CD14-positive monocyte (primary cell): ENCODE measurements around the gene LIF. TPM values are rescaled to one million over a fixed set of nuclear protein-coding genes. Genes with fewer than 3 reads are reported as not detected.

Experiments
- DNase-seq, 3 donors: peaks; one replicate each; pipeline ENCODE4 v3.0.0-alpha.2; 2011 to 2022
- H2AFZ ChIP-seq: 2 replicates; pipeline ENCODE4 v1.6.0; 2012; ENCODE audit warnings: mild to moderate bottlenecking, low read depth, low read length, inconsistent platforms; ENCODE audit not compliant: insufficient read depth, poor library complexity, severe bottlenecking
- H3K27ac ChIP-seq, 2 donors: 1 replicate in 1 of 2; 2 replicates in 1 of 2; pipeline ENCODE4 v1.5.1; 2012 to 2013; ENCODE audit warnings: low read length in 2 of 2, control low read depth in 1 of 2, inconsistent platforms in 1 of 2, low read depth in 1 of 2, mild to moderate bottlenecking in 1 of 2
- H3K27me3 ChIP-seq, 2 donors: one replicate each; pipeline versions ENCODE4 v1.6.0 to v1.6.1; 2011 to 2013; ENCODE audit warnings: low read length in 2 of 2; ENCODE audit not compliant: control insufficient read depth in 2 of 2, insufficient read depth in 2 of 2
- H3K36me3 ChIP-seq, 2 donors: replicated peaks in 1 of 2; 1 replicate in 1 of 2; 2 replicates in 1 of 2; pipeline versions ENCODE4 v1.5.1 to v1.6.1; 2012 to 2013; ENCODE audit warnings: low read length in 2 of 2, control low read depth in 1 of 2, inconsistent platforms in 1 of 2, mild to moderate bottlenecking in 1 of 2; ENCODE audit not compliant: insufficient read depth in 2 of 2, control insufficient read depth in 1 of 2
- H3K4me1 ChIP-seq, 2 donors: 1 replicate in 1 of 2; 2 replicates in 1 of 2; pipeline versions ENCODE4 v1.5.1 to v1.6.1; 2012 to 2013; ENCODE audit warnings: low read length in 2 of 2, control low read depth in 1 of 2, inconsistent platforms in 1 of 2, mild to moderate bottlenecking in 1 of 2, moderate library complexity in 1 of 2; ENCODE audit not compliant: insufficient read depth in 2 of 2, control insufficient read depth in 1 of 2
- H3K4me2 ChIP-seq: replicated peaks from 2 replicates; pipeline ENCODE3; 2012; ENCODE audit warnings: low read length, moderate library complexity, mild to moderate bottlenecking; ENCODE audit not compliant: poor library complexity, severe bottlenecking; ENCODE audit errors: extremely low read depth
- H3K4me3 ChIP-seq, 3 experiments: fragments of 200-600 bp in 1 of 3; sonication (generic) in 1 of 3; replicated peaks in 1 of 3; 1 replicate in 2 of 3; 2 replicates in 1 of 3; pipeline ENCODE4 v1.5.1; 2011 to 2013; ENCODE audit warnings: low read length in 3 of 3, mild to moderate bottlenecking in 3 of 3, control low read depth in 2 of 3, low read depth in 2 of 3, inconsistent platforms in 1 of 3, moderate library complexity in 1 of 3
- H3K79me2 ChIP-seq: 2 replicates; pipeline ENCODE4 v1.6.0; 2012; ENCODE audit warnings: mild to moderate bottlenecking, control low read depth, inconsistent platforms, low read length, moderate library complexity; ENCODE audit not compliant: insufficient read depth
- H3K9ac ChIP-seq: 2 replicates; pipeline ENCODE4 v1.6.0; 2017; ENCODE audit warnings: low read length, mild to moderate bottlenecking; ENCODE audit not compliant: insufficient read depth, poor library complexity, severe bottlenecking
- H3K9me3 ChIP-seq, 2 donors: replicated peaks in 1 of 2; 1 replicate in 1 of 2; 2 replicates in 1 of 2; pipeline versions ENCODE4 v1.5.1 to v1.6.1; 2012 to 2013; ENCODE audit warnings: low read length in 2 of 2, control low read depth in 1 of 2; ENCODE audit not compliant: control insufficient read depth in 1 of 2, insufficient read depth in 1 of 2
- H4K20me1 ChIP-seq: 2 replicates; pipeline ENCODE4 v1.6.0; 2012; ENCODE audit warnings: mild to moderate bottlenecking, low read length, control low read depth, moderate library complexity; ENCODE audit not compliant: insufficient read depth
- H3K27ac Mint-ChIP-seq, 7 donors: one replicate each; pipeline ENCODE4 v1.8.0; 2020; ENCODE audit warnings: mild to moderate bottlenecking in 7 of 7, mixed read lengths in 7 of 7, moderate library complexity in 6 of 7, inconsistent platforms in 2 of 7
- H3K27me3 Mint-ChIP-seq, 3 donors: one replicate each; pipeline ENCODE4 v1.8.0; 2021 to 2022; ENCODE audit warnings: low read depth in 3 of 3, mild to moderate bottlenecking in 3 of 3, mixed read lengths in 3 of 3, moderate library complexity in 3 of 3, inconsistent platforms in 1 of 3
- H3K36me3 Mint-ChIP-seq, 2 donors: one replicate each; pipeline ENCODE4 v1.8.0; 2020; ENCODE audit warnings: mixed read lengths in 2 of 2, inconsistent platforms in 1 of 2, mild to moderate bottlenecking in 1 of 2
- H3K4me1 Mint-ChIP-seq: one replicate; pipeline ENCODE4 v1.8.0; 2020; ENCODE audit warnings: mild to moderate bottlenecking, mixed read lengths
- H3K4me3 Mint-ChIP-seq, 2 donors: one replicate each; pipeline ENCODE4 v1.8.0; 2020; ENCODE audit warnings: mild to moderate bottlenecking in 2 of 2, mixed read lengths in 2 of 2, moderate library complexity in 1 of 2
- H3K9me3 Mint-ChIP-seq, 7 donors: one replicate each; pipeline ENCODE4 v1.8.0; 2020 to 2022; ENCODE audit warnings: mixed read lengths in 7 of 7, mild to moderate bottlenecking in 6 of 7, moderate library complexity in 6 of 7, inconsistent platforms in 2 of 7
- CTCF ChIP-seq: fragments of 200-600 bp; IDR thresholded peaks from one replicate; pipeline ENCODE4 v1.8.0; 2022; ENCODE audit warnings: antibody characterized with exemption, mild to moderate bottlenecking
- WGBS: methylation state at CpG from one replicate; pipeline ENCODE4 v1.1.5; 2013; ENCODE audit warnings: missing lambda C conversion rate; ENCODE audit not compliant: insufficient coverage; 5-methylcytosine and 5-hydroxymethylcytosine counted together
- intact Hi-C, 2 donors: fragments of 100-400 bp; cut with micrococcal nuclease; formaldehyde crosslinking; loops; one replicate each; pipeline versions ENCODE4 v1.15.0 to v1.15.1; 2023
- polyA plus RNA-seq, 3 donors: library from polyadenylated mRNA; depleted of rRNA in 1 of 3; unstranded in 2 of 3; stranded (reverse) in 1 of 3; fragments of 300-500 nt in 2 of 3; fragments of >200 nt in 1 of 3; fragmentation: Illumina TruSeq in 2 of 3; gene quantifications; 1 replicate in 2 of 3; 2 replicates in 1 of 3; pipeline ENCODE4 v1.2.3, GENCODE V29; 2012 to 2021

Gene LIF
- polyA plus RNA-seq, 3 donors: 7.0 TPM; not detected in 2

GRCh38 chr22:30226192-30226832 is 20.2 kb downstream of the LIF start:
- intact Hi-C loops: no loop called here
- Mint-ChIP-seq H3K27ac (no peak overlapping the region), H3K4me1 (peaks cover 3% of the 10 kb centered on the region), H3K36me3 (no peaks in the 10 kb centered on the region), H3K4me3 (peak overlapping the region in 1 of 2 donors; percentile 31), H3K27me3 (peaks cover 10 to 34% (median 24%) of the 10 kb centered on the region in 3 donors), H3K9me3 (peaks cover 0 to 4% (median 4%) of the 10 kb centered on the region in 7 donors)
- Histone ChIP-seq H3K27me3 (peaks cover 0 to 12% of the 10 kb centered on the region in 2 donors), H3K36me3 (no peaks in the 10 kb centered on the region), H3K9ac (no peak overlapping the region), H2AFZ (no peak overlapping the region), H3K9me3 (no peaks in the 10 kb centered on the region), H3K27ac (no peak overlapping the region), H3K79me2 (no peaks in the 10 kb centered on the region), H3K4me3 (no peak overlapping the region), H4K20me1 (no peaks in the 10 kb centered on the region), H3K4me2 (no peak overlapping the region), H3K4me1 (peaks cover under 1 to 4% of the 10 kb centered on the region in 2 donors)
- no peak for TF ChIP-seq CTCF
- DNase-seq: no peak
- WGBS: 95% methylated on average over 11 of the region's 11 CpGs

GRCh38 chr22:30225220-30225927 is 21.2 kb downstream of the LIF start:
- whole genome bisulfite sequencing: 79% methylated on average over 5 of the region's 7 CpGs
- H3K4me2 ChIP-seq: no peak overlapping the region

More at GRCh38 chr22:30225220-30225927, 21.2 kb downstream of the LIF start:
- TF ChIP-seq CTCF: no peak
- Histone ChIP-seq H3K4me3 (no peak overlapping the region), H4K20me1 (no peaks in the 10 kb centered on the region), H3K79me2 (no peaks in the 10 kb centered on the region), H3K4me1 (peaks cover 6 to 9% of the 10 kb centered on the region in 2 donors), H3K9me3 (no peaks in the 10 kb centered on the region), H3K9ac (no peak overlapping the region), H2AFZ (no peak overlapping the region), H3K36me3 (no peaks in the 10 kb centered on the region), H3K27me3 (peaks cover 0 to 21% of the 10 kb centered on the region in 2 donors), H3K27ac (no peak overlapping the region)
- Mint-ChIP-seq H3K36me3 (no peaks in the 10 kb centered on the region), H3K4me3 (peak overlapping the region in 1 of 2 donors; percentile 0), H3K27me3 (peaks cover 19 to 41% (median 33%) of the 10 kb centered on the region in 3 donors), H3K27ac (peak overlapping the region in 1 of 7 donors; percentile 64), H3K9me3 (peaks cover 0 to 4% (median 4%) of the 10 kb centered on the region in 7 donors), H3K4me1 (peaks cover 12% of the 10 kb centered on the region)
- intact Hi-C loops: no loop called here
- no peak for DNase-seq
